Stimulated activated naive B cell treated with anti-CD40 and anti-IgM and Interleukin-4, amounts not matched to agents 10 μg/mL and 1 μg/mL and 100 μg/mL, for 72 hours (primary cell): Measurements from ENCODE around the gene RHOG.
"Not testable (repeated sequence)": the region's sequence is repeated elsewhere in the genome, so short reads cannot be mapped to it uniquely, and the experiment has no call there.

Source experiments
- ATAC-seq, 2 donors: fragments of 150-1000 bp; cut with Tn5 transposase; replicated peaks; 2 replicates each; pipeline ENCODE4 v1.10.0; 2021; ENCODE audit warnings: moderate library complexity in 1 of 2
- DNase-seq: peaks from one replicate; pipeline ENCODE4 v3.0.0; 2021
- H3K27ac Mint-ChIP-seq: one replicate; pipeline ENCODE4 v1.8.0; 2022; ENCODE audit warnings: mild to moderate bottlenecking, mixed read lengths
- H3K27me3 Mint-ChIP-seq, 2 donors: one replicate each; pipeline ENCODE4 v1.8.0; 2022; ENCODE audit warnings: mixed read lengths in 2 of 2
- H3K36me3 Mint-ChIP-seq, 2 donors: one replicate each; pipeline ENCODE4 v1.8.0; 2022; ENCODE audit warnings: mixed read lengths in 2 of 2, mild to moderate bottlenecking in 1 of 2
- H3K4me1 Mint-ChIP-seq, 2 donors: one replicate each; pipeline ENCODE4 v1.8.0; 2022; ENCODE audit warnings: mixed read lengths in 2 of 2, mild to moderate bottlenecking in 1 of 2
- H3K4me3 Mint-ChIP-seq, 2 donors: one replicate each; pipeline ENCODE4 v1.8.0; 2022; ENCODE audit warnings: mild to moderate bottlenecking in 2 of 2, mixed read lengths in 2 of 2, moderate library complexity in 1 of 2
- H3K9me3 Mint-ChIP-seq, 2 donors: one replicate each; pipeline ENCODE4 v1.8.0; 2022; ENCODE audit warnings: mixed read lengths in 2 of 2, mild to moderate bottlenecking in 1 of 2

RHOG gene

DNA sequence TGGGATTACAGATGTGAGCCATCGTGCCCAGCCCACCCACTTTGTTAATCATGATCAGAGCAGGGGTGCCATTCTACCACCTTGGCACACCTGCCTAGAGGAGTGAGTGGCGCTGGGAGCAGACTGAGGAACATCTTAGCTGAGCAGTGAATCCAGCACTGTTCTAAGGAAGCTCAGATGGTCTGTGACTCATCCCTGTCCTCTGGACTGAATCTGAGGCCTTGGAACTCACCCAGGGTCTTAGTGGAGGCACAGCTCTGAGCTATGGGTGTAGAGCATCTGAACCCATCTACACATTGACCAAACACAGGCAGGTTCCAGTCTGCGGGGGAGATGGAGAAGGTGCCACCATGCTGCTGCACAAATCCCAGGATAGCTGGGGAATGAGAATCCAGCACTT lies 17.5 kb downstream of the RHOG start:
- Mint-ChIP-seq H3K4me1 (peaks cover 37 to 50% of the 10 kb centered on the region in 2 donors), H3K27ac (peak overlapping the region; percentile 63), H3K9me3 (no peaks in the 10 kb centered on the region), H3K4me3 (no peak overlapping the region), H3K27me3 (no peaks in the 10 kb centered on the region), H3K36me3 (peaks cover 48 to 53% of the 10 kb centered on the region in 2 donors)
- DNase-seq (no peak), ATAC-seq (peak in 1 of 2 donors; percentile 22)

DNA sequence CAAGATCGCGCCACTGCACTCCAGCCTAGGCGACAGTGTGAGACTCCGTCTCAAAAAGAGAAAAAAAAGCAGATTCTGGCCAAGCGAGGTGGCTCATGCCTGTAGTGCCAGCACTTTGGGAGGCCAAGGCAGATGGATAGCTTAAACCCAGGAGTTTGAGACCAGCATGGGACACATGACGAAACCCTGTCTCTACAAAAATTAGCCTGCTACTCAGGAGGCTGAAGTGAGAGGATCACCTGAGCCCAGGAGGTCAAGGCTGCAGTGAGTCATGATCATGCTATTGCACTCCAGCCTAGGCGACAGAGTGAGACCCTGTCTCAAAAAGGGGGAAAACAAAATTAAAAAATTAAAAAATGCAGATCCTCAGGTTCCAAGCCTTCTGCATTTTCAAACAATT lies 18.4 kb downstream of the RHOG start:
- DNase-seq (no peak), ATAC-seq (no peak)
- no peaks in the 10 kb centered on the region for H3K27me3 Mint-ChIP-seq
- peaks cover 30 to 41% of the 10 kb centered on the region in 2 donors for H3K4me1 Mint-ChIP-seq
- H3K9me3 Mint-ChIP-seq = no peaks in the 10 kb centered on the region
- no peak overlapping the region for H3K27ac Mint-ChIP-seq
- no peak overlapping the region for H3K4me3 Mint-ChIP-seq
- peaks cover 45 to 52% of the 10 kb centered on the region in 2 donors for H3K36me3 Mint-ChIP-seq

DNA sequence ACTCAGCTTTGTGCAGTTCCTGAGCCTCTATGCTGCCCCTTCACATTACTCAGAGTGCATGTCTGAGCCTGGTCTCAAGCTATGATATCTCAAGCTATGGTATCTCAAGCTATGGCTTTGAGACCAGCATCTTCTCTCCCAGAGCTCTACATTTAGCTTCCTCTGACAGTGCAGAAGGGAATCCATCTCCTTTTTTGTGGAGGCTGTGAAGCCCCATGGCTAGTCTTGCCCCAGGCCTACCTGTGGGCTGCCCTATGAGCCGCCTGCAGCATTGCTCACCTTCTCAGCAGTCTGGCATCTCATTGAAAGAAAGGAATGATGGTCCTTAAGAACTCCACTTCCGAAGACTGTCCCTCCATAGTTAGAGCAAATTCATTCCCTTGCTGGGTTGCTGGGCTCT lies 19.8 kb downstream of the RHOG start:
- H3K4me3 Mint-ChIP-seq = no peak overlapping the region
- H3K27me3 Mint-ChIP-seq = no peaks in the 10 kb centered on the region
- DNase-seq = no peak
- H3K27ac Mint-ChIP-seq = peak overlapping the region; percentile 31
- no peaks in the 10 kb centered on the region for H3K9me3 Mint-ChIP-seq
- peaks cover 22 to 28% of the 10 kb centered on the region in 2 donors for H3K4me1 Mint-ChIP-seq
- peaks cover 42 to 46% of the 10 kb centered on the region in 2 donors for H3K36me3 Mint-ChIP-seq
- ATAC-seq = no peak

DNA sequence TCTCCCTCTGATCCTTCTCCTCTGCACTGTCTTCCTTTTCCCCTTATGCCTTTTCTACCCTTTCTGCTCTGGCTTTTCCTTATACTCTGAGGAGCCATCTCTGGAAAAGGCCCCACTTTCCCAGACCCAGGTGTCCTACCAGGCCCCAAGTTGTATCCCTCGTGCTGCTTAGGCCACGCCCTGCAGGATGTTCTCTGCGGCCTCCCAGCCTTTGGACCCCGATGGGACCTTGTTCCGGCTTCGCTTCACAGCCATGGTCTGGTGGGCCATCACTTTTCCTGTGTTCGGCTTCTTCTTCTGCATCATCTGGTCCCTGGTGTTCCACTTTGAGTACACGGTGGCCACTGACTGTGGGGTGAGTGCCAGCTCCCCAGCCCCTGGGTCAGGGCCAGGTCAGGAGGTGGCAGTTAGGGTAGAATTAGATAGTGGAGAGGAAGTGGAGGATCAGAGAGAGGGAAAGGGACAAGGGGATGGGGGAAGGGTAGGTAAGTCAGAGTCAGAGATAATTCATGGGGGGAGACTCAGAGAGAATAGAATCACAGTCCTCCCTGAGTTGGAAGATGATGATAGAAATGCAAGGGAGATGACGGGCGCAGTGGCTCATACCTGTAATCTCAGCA lies 23.5 kb downstream of the RHOG start:
- peaks cover 27 to 31% of the 10 kb centered on the region in 2 donors for H3K36me3 Mint-ChIP-seq
- no peaks in the 10 kb centered on the region for H3K27me3 Mint-ChIP-seq
- H3K4me1 Mint-ChIP-seq = no peaks in the 10 kb centered on the region
- H3K4me3 Mint-ChIP-seq = no peak overlapping the region
- peak overlapping the region; percentile 16 for H3K27ac Mint-ChIP-seq
- H3K9me3 Mint-ChIP-seq = no peaks in the 10 kb centered on the region
- ATAC-seq (no peak), DNase-seq (no peak)

DNA sequence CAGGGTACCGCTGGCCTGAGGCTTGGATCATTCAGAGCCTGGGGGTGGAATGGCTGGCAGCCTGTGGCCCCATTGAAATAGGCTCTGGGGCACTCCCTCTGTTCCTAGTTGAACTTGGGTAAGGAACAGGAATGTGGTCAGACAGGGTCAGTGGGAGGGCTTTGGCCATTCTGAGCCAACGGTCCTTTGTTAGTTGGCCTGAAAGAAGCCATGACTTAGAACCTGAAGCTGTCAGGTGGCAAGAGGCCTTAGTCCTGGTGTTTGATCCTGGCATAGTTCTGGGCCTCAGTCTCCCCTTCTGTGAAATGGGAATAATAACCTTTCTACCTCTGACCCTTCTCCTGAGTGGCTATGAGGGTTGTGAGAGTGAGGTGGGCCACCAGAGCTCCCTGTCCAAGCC lies 24.1 kb downstream of the RHOG start:
- Mint-ChIP-seq H3K36me3 (peaks cover 30 to 31% of the 10 kb centered on the region in 2 donors), H3K4me1 (no peaks in the 10 kb centered on the region), H3K27ac (no peak overlapping the region), H3K9me3 (no peaks in the 10 kb centered on the region), H3K27me3 (no peaks in the 10 kb centered on the region), H3K4me3 (no peak overlapping the region)
- ATAC-seq (no peak), DNase-seq (no peak)

DNA sequence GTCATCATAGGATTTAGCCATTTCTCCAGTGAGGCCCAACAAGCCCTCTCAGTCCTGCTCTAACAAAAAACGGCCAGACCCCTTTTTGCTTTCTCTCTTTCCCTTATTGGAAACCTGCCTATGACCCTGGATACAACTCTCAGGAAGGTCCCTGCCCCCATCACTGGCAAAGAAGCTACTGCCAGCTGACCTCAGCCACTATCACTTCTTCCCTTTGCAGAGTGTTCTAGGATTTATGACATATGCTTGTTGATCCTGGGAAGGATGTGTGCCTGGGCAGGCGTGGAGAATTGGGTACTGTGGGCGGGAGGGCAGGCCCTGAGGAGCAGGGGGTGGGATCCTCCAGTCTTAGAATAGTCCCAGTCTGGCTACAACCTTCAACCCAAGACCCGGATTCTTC lies 24.9 kb downstream of the RHOG start:
- H3K27me3 Mint-ChIP-seq = no peaks in the 10 kb centered on the region
- H3K27ac Mint-ChIP-seq = no peak overlapping the region
- ATAC-seq = no peak
- H3K4me3 Mint-ChIP-seq = no peak overlapping the region
- no peaks in the 10 kb centered on the region for H3K9me3 Mint-ChIP-seq
- no peak for DNase-seq
- no peaks in the 10 kb centered on the region for H3K4me1 Mint-ChIP-seq
- peaks cover 35 to 36% of the 10 kb centered on the region in 2 donors for H3K36me3 Mint-ChIP-seq

DNA sequence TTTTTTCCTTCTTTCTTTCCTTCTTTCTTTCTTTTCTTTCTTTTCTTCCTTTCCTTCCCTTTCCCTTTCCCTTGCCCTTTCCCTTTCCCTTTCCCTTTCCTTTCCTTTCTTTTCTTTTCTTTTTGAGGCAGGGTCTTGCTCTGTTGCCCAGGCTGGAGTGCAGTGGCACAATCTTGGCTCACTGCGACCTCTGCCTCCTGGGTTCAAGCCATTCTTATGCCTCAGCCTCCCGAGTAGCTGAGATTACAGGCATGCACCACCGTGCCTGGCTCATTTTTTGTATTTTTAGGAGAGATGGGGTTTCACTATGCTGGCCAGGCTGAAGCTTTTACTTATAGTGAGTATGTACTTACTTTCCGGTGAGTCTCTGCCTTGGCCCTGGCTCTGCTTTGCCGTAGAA lies 25.9 kb downstream of the RHOG start:
- not testable (repeated sequence) for H3K4me3 Mint-ChIP-seq, H3K27ac Mint-ChIP-seq, ATAC-seq, DNase-seq, H3K4me1 Mint-ChIP-seq, H3K27me3 Mint-ChIP-seq, H3K9me3 Mint-ChIP-seq
- H3K36me3 Mint-ChIP-seq = peaks cover 32 to 35% of the 10 kb centered on the region in 2 donors

DNA sequence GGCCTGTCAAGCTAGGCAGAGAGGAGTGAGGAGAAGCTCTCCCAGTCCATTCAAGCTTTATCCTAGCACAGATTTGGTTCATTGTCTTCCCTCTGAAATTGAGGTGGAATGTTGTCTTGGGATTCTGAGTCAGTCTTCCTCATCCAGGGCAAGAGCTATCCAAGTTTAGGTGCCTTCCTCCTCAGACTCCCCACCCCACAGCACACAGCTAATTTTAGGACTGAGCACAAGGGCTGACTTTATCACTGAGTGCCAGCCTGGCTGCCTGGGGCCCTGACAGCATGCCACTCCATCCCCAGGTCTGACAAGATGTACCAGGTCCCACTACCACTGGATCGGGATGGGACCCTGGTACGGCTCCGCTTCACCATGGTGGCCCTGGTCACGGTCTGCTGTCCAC lies 29.8 kb downstream of the RHOG start:
- peaks cover 16 to 19% of the 10 kb centered on the region in 2 donors for H3K36me3 Mint-ChIP-seq
- no peak overlapping the region for H3K27ac Mint-ChIP-seq
- ATAC-seq (no peak), DNase-seq (no peak)
- H3K4me3 Mint-ChIP-seq = no peak overlapping the region
- no peaks in the 10 kb centered on the region for H3K27me3 Mint-ChIP-seq
- no peaks in the 10 kb centered on the region for H3K9me3 Mint-ChIP-seq
- peaks cover 13% of the 10 kb centered on the region in 2 donors for H3K4me1 Mint-ChIP-seq

DNA sequence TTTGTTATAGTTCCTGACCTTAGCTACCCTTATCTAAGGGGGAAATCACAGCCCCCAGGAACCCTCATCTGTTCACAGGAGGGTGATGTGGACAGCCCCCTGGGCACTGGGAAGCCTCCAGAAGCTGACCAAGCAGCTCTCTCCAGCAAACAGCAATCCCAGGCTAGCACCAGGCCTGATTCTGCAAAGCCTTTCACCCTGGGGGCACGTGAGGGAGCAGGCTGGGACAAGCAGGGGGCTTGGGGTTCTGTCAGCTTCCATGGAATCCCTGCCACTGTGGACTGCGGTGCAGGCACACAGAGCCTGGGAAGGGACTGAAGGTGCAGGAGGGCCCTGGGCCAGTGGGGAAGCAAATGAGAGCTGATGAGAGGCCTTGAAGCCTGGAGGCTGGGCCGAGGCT lies 30.3 kb downstream of the RHOG start:
- peaks cover 11 to 17% of the 10 kb centered on the region in 2 donors for H3K36me3 Mint-ChIP-seq
- no peaks in the 10 kb centered on the region for H3K9me3 Mint-ChIP-seq
- peaks cover 13% of the 10 kb centered on the region in 2 donors for H3K4me1 Mint-ChIP-seq
- no peak overlapping the region for H3K4me3 Mint-ChIP-seq
- H3K27me3 Mint-ChIP-seq = no peaks in the 10 kb centered on the region
- ATAC-seq (no peak), DNase-seq (no peak)
- H3K27ac Mint-ChIP-seq = peak overlapping the region; percentile 25

DNA sequence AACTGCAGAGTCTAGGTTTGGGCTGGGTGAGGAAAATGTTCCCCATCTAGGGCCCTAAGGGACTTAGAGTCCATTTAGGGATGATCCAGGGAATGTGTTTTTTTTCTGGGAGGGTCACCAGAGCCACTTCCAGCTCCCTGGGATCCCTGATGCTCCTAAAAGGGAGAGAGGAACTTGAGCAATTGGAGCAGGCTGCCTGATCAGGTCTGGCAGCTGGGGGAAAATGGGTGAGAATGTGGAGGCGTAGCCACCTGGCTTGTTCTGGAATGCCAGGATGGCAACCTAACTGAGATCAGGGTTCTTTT lies 31.2 kb downstream of the RHOG start:
- H3K27me3 Mint-ChIP-seq = no peaks in the 10 kb centered on the region
- H3K27ac Mint-ChIP-seq = no peak overlapping the region

DNA sequence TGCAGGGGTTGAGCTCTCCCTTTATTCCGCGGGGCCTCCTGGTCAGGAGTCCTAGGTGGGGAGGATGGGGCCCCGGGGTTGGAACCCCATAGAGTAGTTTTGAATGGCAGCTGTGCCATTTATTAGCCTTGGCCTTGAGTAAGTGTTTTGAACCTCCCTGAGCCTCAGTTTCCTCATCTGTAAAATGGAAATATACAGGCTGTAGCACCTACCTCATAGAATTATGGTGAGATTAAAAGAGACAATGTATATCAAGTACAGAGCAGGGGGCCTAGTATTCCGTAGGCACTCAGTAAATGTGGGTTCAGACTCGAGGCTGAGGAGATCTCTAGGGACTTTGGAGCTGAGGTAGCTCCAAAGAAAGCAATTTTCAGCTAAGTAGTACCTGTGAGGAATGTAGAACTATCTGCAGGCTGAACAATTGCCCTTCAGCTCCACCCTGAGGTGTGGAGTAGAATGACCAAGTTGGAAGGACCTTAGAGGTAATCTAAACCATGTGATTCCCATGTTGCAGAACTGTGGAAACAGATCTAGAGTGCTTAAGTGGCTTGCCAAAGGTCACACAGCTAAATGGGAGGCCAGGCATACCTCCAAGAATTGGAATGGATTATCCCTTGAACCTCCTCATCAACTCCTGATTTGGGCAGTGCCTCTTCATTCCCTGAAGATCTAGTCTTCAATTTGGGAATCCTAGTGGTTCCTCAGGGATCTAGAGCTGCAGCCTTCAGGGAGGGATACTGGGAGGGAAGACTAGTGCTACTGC lies 31.7 kb downstream of the RHOG start:
- Mint-ChIP-seq H3K27ac (peak overlapping the region; percentile 52), H3K4me1 (peaks cover 13% of the 10 kb centered on the region in 2 donors)

More for the DNA sequence above, 31.2 kb downstream of the RHOG start:
- Mint-ChIP-seq H3K36me3 (peaks cover 7 to 14% of the 10 kb centered on the region in 2 donors), H3K4me1 (peaks cover 13% of the 10 kb centered on the region in 2 donors), H3K9me3 (no peaks in the 10 kb centered on the region), H3K4me3 (no peak overlapping the region)
- DNase-seq (no peak), ATAC-seq (no peak)

DNA sequence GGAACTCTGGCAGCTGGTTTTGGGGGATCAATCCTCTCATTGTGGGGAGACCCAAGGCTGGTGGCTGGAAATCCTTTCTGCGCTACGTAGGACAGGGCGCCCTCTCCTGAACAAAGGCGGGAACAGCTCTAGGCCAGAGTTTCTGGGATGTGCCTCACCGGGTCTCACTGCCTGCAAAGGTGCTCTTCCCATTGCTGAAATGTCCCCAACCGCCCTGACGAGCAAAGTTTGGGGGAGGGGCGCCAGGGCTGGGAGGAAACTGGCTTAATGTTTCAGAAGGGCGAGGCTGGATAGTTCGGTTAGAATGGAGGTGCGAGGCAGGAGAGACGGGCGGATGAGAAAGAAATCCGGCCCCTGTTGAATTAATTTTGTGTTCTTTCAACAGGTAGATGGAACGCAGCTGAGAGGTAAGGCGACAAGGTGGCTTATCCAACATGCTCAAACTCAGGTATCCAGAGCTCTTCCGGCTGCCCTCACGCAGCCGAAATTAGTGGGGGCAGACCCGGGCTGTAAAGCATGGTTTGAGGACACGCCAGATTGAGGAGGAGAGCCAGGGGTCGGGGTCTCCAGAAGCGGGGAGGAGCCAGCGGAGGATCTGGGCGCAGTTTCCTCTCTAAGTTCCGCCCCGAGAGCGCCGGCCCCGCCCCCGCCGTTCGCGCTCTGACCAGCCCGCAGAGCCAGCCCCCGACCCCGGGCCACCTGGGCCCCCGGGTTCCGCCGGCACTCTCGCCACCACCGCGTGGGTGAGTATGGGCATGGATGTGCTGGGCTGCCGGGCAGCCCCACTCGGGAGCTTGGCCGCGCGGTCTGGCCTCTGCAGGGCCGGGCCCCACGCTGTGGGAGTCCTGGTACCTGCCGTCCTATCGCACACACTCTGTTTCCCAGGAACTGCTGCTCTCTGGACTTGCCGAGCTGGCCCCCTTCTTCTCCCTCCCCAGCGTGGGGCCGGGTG lies 32.6 kb downstream of the RHOG start, which contains the start of gene PGAP2:
Gene PGAP2 (plus strand): TSS at position 652 of the 952 bp plus-strand sequence. CDS start 2,700 bp downstream, outside the sequence.
- H3K27me3 Mint-ChIP-seq = no peaks in the 10 kb centered on the region
- peak within 1 kb of the TSS; percentile 93 to 95 for H3K4me3 Mint-ChIP-seq
- peaks cover 13% of the 10 kb centered on the region in 2 donors for H3K4me1 Mint-ChIP-seq
- DNase-seq (peak; percentile 47), ATAC-seq (peak; percentile 72 to 76)
- peak within 1 kb of the TSS; percentile 65 for H3K27ac Mint-ChIP-seq
- H3K36me3 Mint-ChIP-seq = peaks cover 4 to 12% of the 10 kb centered on the region in 2 donors
- H3K9me3 Mint-ChIP-seq = no peaks in the 10 kb centered on the region

More for the DNA sequence above, 31.7 kb downstream of the RHOG start:
- ATAC-seq (peak; percentile 86 to 87), DNase-seq (no peak)
- no peaks in the 10 kb centered on the region for H3K9me3 Mint-ChIP-seq
- no peaks in the 10 kb centered on the region for H3K27me3 Mint-ChIP-seq
- peaks cover 4 to 12% of the 10 kb centered on the region in 2 donors for H3K36me3 Mint-ChIP-seq
- H3K4me3 Mint-ChIP-seq = peak overlapping the region; percentile 93 to 95

DNA sequence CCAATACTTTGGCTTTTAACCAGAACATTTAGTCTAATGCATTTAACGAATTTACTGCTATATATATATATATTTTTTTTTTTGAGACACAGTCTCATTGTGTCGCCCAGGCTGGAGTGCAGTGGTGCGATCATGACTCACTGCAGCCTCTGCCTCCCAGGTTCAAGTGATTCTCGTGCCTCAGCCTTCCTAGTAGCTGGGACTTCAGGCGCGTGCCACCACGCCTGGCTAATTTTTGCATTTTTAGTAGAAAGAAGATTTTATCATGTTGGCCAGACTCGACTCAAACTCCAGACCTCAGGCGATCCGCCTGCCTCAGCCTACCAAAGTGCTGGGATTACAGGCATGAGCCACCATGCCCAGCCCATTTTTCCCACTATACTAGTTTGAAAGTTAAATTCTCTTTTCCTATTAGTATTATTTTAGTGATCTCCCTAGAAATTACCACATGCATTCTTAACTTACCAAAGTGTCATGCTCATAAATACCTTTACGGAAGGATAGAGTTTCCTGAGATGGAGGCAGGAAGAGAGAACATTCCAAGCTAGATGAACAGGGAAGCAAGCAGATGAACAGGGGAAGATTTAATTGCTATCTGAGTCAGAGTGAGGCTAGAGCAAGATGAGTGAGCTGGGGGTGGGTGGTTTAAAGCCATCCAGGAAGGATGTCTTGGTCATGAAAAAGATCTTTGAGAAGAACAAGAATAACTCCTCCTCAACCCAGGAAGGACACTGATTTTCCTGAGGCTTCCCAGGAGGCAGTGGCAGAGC lies 36.8 kb downstream of the RHOG start:
- Mint-ChIP-seq H3K27ac (no peak overlapping the region), H3K36me3 (no peaks in the 10 kb centered on the region), H3K4me1 (peaks cover 11% of the 10 kb centered on the region in 2 donors), H3K27me3 (no peaks in the 10 kb centered on the region), H3K9me3 (no peaks in the 10 kb centered on the region), H3K4me3 (no peak overlapping the region)
- ATAC-seq (no peak), DNase-seq (no peak)
